Naive thymus-derived CD4-positive, alpha-beta T cell (primary cell): ENCODE measurements around the gene GSTO2. TPM values are rescaled to one million over a fixed set of nuclear protein-coding genes. Genes with fewer than 3 reads are reported as not detected.

Experiments used
- ATAC-seq: fragments of 150-1000 bp; cut with Tn5 transposase; 2 replicates; pipeline ENCODE4 v1.10.0; 2021; ENCODE audit warnings: mild to moderate bottlenecking, moderate library complexity
- CTCF ChIA-PET: fragments of 350-600 bp; sonication (Branson Sonifier 250); formaldehyde crosslinking; loops from one replicate; lab custom pipeline; 2021; ENCODE audit warnings: antibody characterized with exemption; lab: Charles Lee
- POLR2A ChIA-PET: fragments of 350-600 bp; sonication (Branson Sonifier 250); formaldehyde crosslinking; loops from one replicate; lab custom pipeline; 2021; ENCODE audit warnings: antibody characterized with exemption, inconsistent platforms; lab: Charles Lee
- DNase-seq, 9 donors: peaks; one replicate each; pipeline versions ENCODE4 v3.0.0 to v3.0.0-alpha.2; 2020 to 2022; ENCODE audit warnings: mixed read lengths in 1 of 9
- H3K27ac ChIP-seq: one replicate; pipeline ENCODE4 v1.7.0; 2013; ENCODE audit warnings: mild to moderate bottlenecking, low read depth, low read length, moderate library complexity
- H3K27me3 ChIP-seq, 2 donors: one replicate each; pipeline ENCODE4 v1.7.0; 2013; ENCODE audit warnings: low read length in 2 of 2, mild to moderate bottlenecking in 2 of 2, moderate library complexity in 2 of 2; ENCODE audit not compliant: control insufficient read depth in 2 of 2, insufficient read depth in 2 of 2
- H3K36me3 ChIP-seq, 3 experiments: 1 replicate in 2 of 3; 2 replicates in 1 of 3; pipeline ENCODE4 v1.7.0; 2013; ENCODE audit warnings: low read length in 3 of 3, mild to moderate bottlenecking in 3 of 3, moderate library complexity in 1 of 3; ENCODE audit not compliant: insufficient read depth in 3 of 3, control insufficient read depth in 2 of 3
- H3K4me1 ChIP-seq, 2 donors: one replicate each; pipeline ENCODE4 v1.7.0; 2013; ENCODE audit warnings: low read length in 2 of 2, mild to moderate bottlenecking in 2 of 2, moderate library complexity in 1 of 2; ENCODE audit not compliant: control insufficient read depth in 2 of 2, insufficient read depth in 2 of 2
- H3K4me3 ChIP-seq: 2 replicates; pipeline ENCODE4 v1.7.0; 2013; ENCODE audit warnings: mild to moderate bottlenecking, low read length
- H3K9me3 ChIP-seq, 3 experiments: 1 replicate in 2 of 3; 2 replicates in 1 of 3; pipeline ENCODE4 v1.7.0; 2013; ENCODE audit warnings: low read length in 3 of 3; ENCODE audit not compliant: control insufficient read depth in 2 of 3
- H3K27ac Mint-ChIP-seq, 9 donors: one replicate each; pipeline ENCODE4 v1.8.0; 2020 to 2022; ENCODE audit warnings: mixed read lengths in 9 of 9, mild to moderate bottlenecking in 8 of 9, moderate library complexity in 5 of 9, inconsistent platforms in 2 of 9
- H3K27me3 Mint-ChIP-seq, 5 donors: one replicate each; pipeline ENCODE4 v1.8.0; 2021 to 2022; ENCODE audit warnings: mixed read lengths in 5 of 5, mild to moderate bottlenecking in 1 of 5
- H3K36me3 Mint-ChIP-seq, 5 donors: one replicate each; pipeline ENCODE4 v1.8.0; 2020 to 2022; ENCODE audit warnings: mixed read lengths in 5 of 5, mild to moderate bottlenecking in 3 of 5, inconsistent platforms in 1 of 5
- H3K4me1 Mint-ChIP-seq, 7 donors: one replicate each; pipeline ENCODE4 v1.8.0; 2020 to 2022; ENCODE audit warnings: mixed read lengths in 7 of 7, mild to moderate bottlenecking in 3 of 7, inconsistent platforms in 1 of 7
- H3K4me3 Mint-ChIP-seq, 10 donors: one replicate each; pipeline ENCODE4 v1.8.0; 2020 to 2022; ENCODE audit warnings: mild to moderate bottlenecking in 10 of 10, mixed read lengths in 10 of 10, moderate library complexity in 6 of 10, inconsistent platforms in 2 of 10
- H3K9me3 Mint-ChIP-seq, 11 donors: one replicate each; pipeline ENCODE4 v1.8.0; 2020 to 2022; ENCODE audit warnings: mixed read lengths in 11 of 11, mild to moderate bottlenecking in 4 of 11, inconsistent platforms in 1 of 11, moderate library complexity in 1 of 11
- intact Hi-C, 2 donors: fragments of 100-400 bp; cut with micrococcal nuclease; formaldehyde crosslinking; loops; one replicate each; pipeline ENCODE4 v1.15.1; 2023
- polyA plus RNA-seq, 2 donors: library from polyadenylated mRNA; unstranded; fragments of 300-500 nt; fragmentation: Illumina TruSeq; gene quantifications; one replicate each; pipeline ENCODE4 v1.2.3, GENCODE V29; 2021
- total RNA-seq, 6 experiments: library from RNA in 5 of 6; stranded (reverse) in 5 of 6; gene quantifications; 1 replicate in 5 of 6; 2 replicates in 1 of 6; pipeline ENCODE4 v1.2.3 and lab custom pipeline; 2021 to 2026

The GSTO2 gene
- total and polyA plus RNA-seq, 7 experiments from 2014 or later: 1.0 to 2.5 (median 1.3) TPM

DNA sequence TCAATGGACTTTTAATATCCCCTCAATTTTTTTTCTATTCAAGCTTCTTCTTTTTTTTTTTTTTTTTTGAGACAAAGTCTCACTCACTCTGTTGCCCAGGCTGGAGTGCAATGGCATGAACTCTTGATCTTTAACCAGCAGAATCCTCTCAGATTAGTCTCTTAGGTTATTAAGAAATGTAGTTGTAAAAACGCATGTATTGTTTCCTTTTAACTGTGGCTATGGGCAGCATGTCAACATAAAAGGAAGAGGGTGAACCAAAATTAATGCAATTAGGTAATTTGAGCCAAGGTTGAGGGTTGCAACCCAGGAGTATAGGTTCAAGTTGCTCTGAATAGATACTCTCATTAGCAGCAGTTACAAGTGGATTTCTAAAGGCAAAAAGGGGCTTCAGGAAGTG is 18.6 kb upstream of the GSTO2 start:
- Histone ChIP-seq H3K9me3 (no peaks in the 10 kb centered on the region), H3K4me3 (no peak overlapping the region), H3K4me1 (no peaks in the 10 kb centered on the region), H3K36me3 (peaks cover 0 to 8% (median 0%) of the 10 kb centered on the region in 3 experiments), H3K27me3 (no peaks in the 10 kb centered on the region), H3K27ac (no peak overlapping the region)
- ChIA-PET CTCF (no interaction called here), POLR2A (interaction anchor here (1.3 kb wide), 1 partner anchor 9 kb away, joined by 4 read pairs; no protein-coding TSS in a partner anchor)
- DNase-seq (no peak), ATAC-seq (no peak)
- peaks cover 0 to 7% (median 0%) of the 10 kb centered on the region in 5 donors for H3K36me3 Mint-ChIP-seq
- peaks cover 0 to 21% (median 0%) of the 10 kb centered on the region in 5 donors for H3K27me3 Mint-ChIP-seq
- peaks cover 0 to 7% (median 0%) of the 10 kb centered on the region in 11 donors for H3K9me3 Mint-ChIP-seq
- H3K27ac Mint-ChIP-seq: no peak overlapping the region
- H3K4me1 Mint-ChIP-seq: peaks cover 10 to 32% (median 14%) of the 10 kb centered on the region in 7 donors
- H3K4me3 Mint-ChIP-seq: no peak overlapping the region
- intact Hi-C loops: no loop called here

- Histone ChIP-seq H3K27me3 (no peaks in the 10 kb centered on the region), H3K4me1 (peaks cover 3 to 7% of the 10 kb centered on the region in 2 donors), H3K9me3 (no peaks in the 10 kb centered on the region), H3K36me3 (peaks cover 0 to 8% (median 0%) of the 10 kb centered on the region in 3 experiments), H3K27ac (no peak overlapping the region), H3K4me3 (no peak overlapping the region)
- no peak overlapping the region for H3K4me3 Mint-ChIP-seq
- ChIA-PET CTCF (no interaction called here), POLR2A (interaction anchor here (1.3 kb wide), 1 partner anchor 8 kb away, joined by 4 read pairs; no protein-coding TSS in a partner anchor)
- H3K27ac Mint-ChIP-seq: no peak overlapping the region
- peaks cover 21 to 39% (median 23%) of the 10 kb centered on the region in 7 donors for H3K4me1 Mint-ChIP-seq
- DNase-seq (no peak), ATAC-seq (no peak)
- H3K27me3 Mint-ChIP-seq: peaks cover 0 to 21% (median 0%) of the 10 kb centered on the region in 5 donors
- peaks cover 0 to 7% (median 0%) of the 10 kb centered on the region in 5 donors for H3K36me3 Mint-ChIP-seq
- peaks cover 0 to 7% (median 0%) of the 10 kb centered on the region in 11 donors for H3K9me3 Mint-ChIP-seq
- intact Hi-C loops: no loop called here
These were observed 17.5 kb upstream of the GSTO2 start for GRCh38 chr10:104251443-104251842.

GRCh38 chr10:104252368-104252767 is 16.6 kb upstream of the GSTO2 start:
- Mint-ChIP-seq H3K9me3 (no peaks in the 10 kb centered on the region), H3K27me3 (peaks cover 0 to 21% (median 0%) of the 10 kb centered on the region in 5 donors), H3K27ac (no peak overlapping the region), H3K4me1 (peaks cover 25 to 36% (median 31%) of the 10 kb centered on the region in 7 donors), H3K36me3 (peaks cover 0 to 3% (median 0%) of the 10 kb centered on the region in 5 donors), H3K4me3 (peak overlapping the region in 1 of 10 donors; percentile 17)
- peaks cover 9 to 16% of the 10 kb centered on the region in 2 donors for H3K4me1 ChIP-seq
- POLR2A ChIA-PET: interaction anchor here (7.4 kb wide), 1 partner anchor 16 kb away, joined by 68 read pairs; the partner anchor contains the start of gene GSTO2
- no peak overlapping the region for H3K4me3 ChIP-seq
- intact Hi-C loops: no loop called here
- CTCF ChIA-PET: no interaction called here
- no peaks in the 10 kb centered on the region for H3K27me3 ChIP-seq
- no peaks in the 10 kb centered on the region for H3K9me3 ChIP-seq
- H3K36me3 ChIP-seq: peaks cover 0 to 8% (median 0%) of the 10 kb centered on the region in 3 experiments
- DNase-seq (no peak), ATAC-seq (no peak)
- H3K27ac ChIP-seq: no peak overlapping the region

DNA sequence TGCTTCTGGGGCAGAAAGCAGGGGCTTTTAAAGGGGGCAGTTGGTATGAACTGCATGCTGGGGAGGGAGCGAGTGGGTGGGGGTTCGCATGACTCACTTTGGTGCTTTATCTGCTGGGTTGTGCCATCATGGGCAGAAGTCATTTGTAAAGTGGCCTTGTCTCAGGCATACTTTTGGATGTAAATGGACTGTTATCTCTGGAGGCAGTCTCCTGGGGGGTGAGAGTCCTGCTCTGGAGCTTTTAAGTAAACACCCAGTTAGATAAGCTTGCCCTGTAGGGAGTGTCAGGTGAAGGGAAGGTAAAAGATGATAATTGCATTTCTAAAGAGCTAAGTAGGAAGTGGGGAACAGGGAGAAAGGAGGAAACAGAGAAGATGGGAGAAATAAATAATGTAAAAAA is 15.9 kb upstream of the GSTO2 start:
- peak overlapping the region; percentile 10 to 98 (median 68) for H3K4me3 Mint-ChIP-seq
- POLR2A ChIA-PET: interaction anchor here (1.5 to 7.4 kb wide), 3 partner anchors 10 to 53 kb away, joined by 3 to 68 read pairs (median 16); partner anchors contain the start of gene GSTO2
- H3K4me1 ChIP-seq: peaks cover 9 to 21% of the 10 kb centered on the region in 2 donors
- H3K27me3 Mint-ChIP-seq: peaks cover 0 to 21% (median 0%) of the 10 kb centered on the region in 5 donors
- ATAC-seq (no peak), DNase-seq (no peak)
- H3K9me3 Mint-ChIP-seq: no peaks in the 10 kb centered on the region
- H3K36me3 Mint-ChIP-seq: peaks cover 3 to 6% (median 3%) of the 10 kb centered on the region in 5 donors
- H3K36me3 ChIP-seq: peaks cover 0 to 11% (median 0%) of the 10 kb centered on the region in 3 experiments
- H3K27ac ChIP-seq: no peak overlapping the region
- no peaks in the 10 kb centered on the region for H3K9me3 ChIP-seq
- peaks cover 28 to 40% (median 34%) of the 10 kb centered on the region in 7 donors for H3K4me1 Mint-ChIP-seq
- peak overlapping the region in 5 of 9 donors; percentile 1 to 94 (median 64) for H3K27ac Mint-ChIP-seq
- no peak overlapping the region for H3K4me3 ChIP-seq
- CTCF ChIA-PET: interaction anchor here (0.8 kb wide), 1 partner anchor 22 kb away, joined by 4 read pairs; no protein-coding TSS in a partner anchor
- H3K27me3 ChIP-seq: no peaks in the 10 kb centered on the region
- intact Hi-C loops: no loop called here

DNA sequence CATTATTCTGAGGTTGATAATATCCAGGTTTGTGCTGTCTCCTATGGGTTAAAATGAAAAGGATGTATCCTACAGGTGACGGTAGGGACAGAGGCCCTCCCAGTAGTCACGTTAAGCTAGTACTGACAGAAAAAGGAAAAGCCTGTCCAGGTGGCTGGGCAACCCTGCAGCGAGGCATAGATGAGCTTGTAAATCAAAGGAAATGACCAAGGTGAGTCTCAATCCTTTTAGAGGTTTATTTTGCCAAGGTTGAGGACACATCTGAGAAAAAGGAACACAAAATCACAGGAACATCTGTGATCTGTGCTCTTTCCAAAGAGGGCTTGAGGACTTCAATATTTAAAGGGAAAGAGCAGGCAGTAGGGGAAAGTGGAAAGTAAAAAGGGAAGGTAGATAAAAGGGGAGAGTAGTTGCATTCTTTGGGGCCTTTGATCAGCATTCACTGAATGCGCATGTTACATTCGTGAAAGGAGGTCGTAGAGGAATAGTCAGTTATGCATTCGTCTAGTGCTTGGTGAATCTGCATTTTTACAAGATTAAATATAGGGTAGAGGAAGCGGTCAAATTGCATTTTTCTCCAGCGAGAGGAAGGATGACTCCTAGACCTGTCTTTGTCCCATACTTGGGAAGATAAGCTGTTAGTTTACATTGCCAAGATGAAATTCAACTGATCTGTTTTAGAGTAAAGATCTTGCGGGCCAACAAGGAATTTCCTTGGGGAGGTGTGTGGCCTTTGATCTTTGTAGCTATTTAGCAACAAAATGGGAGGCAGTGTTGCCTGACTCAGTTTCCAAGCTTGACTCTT is 15.2 kb upstream of the GSTO2 start:
- peaks cover 0 to 20% (median 0%) of the 10 kb centered on the region in 5 donors for H3K27me3 Mint-ChIP-seq
- H3K27ac ChIP-seq: peak overlapping the region; percentile 89
- intact Hi-C loops: loop anchor here in 1 of 2 donors (1.0 kb wide), 1 partner anchor 22 kb away; the partner anchor contains the start of gene CFAP43
- ChIA-PET POLR2A (interaction anchor here (0.7 to 7.4 kb wide), 5 partner anchors 9 to 132 kb away, joined by 3 to 68 read pairs (median 16); partner anchors contain the start of genes GSTO2 and SFR1), CTCF (interaction anchor here (0.8 to 2.1 kb wide), 5 partner anchors 17 to 527 kb away, joined by 3 to 7 read pairs (median 4); no protein-coding TSS in a partner anchor)
- H3K9me3 ChIP-seq: no peaks in the 10 kb centered on the region
- ATAC-seq (no peak), DNase-seq (no peak)
- H3K36me3 Mint-ChIP-seq: peaks cover 4 to 12% (median 7%) of the 10 kb centered on the region in 5 donors
- no peaks in the 10 kb centered on the region for H3K27me3 ChIP-seq
- H3K4me1 Mint-ChIP-seq: peaks cover 33 to 47% (median 39%) of the 10 kb centered on the region in 7 donors
- peak overlapping the region; percentile 85 to 97 (median 96) for H3K27ac Mint-ChIP-seq
- H3K4me3 Mint-ChIP-seq: peak overlapping the region; percentile 84 to 100 (median 96)
- H3K4me3 ChIP-seq: peak overlapping the region; percentile 83
- H3K36me3 ChIP-seq: peaks cover 0 to 18% (median 0%) of the 10 kb centered on the region in 3 experiments
- H3K9me3 Mint-ChIP-seq: no peaks in the 10 kb centered on the region
- peaks cover 9 to 23% of the 10 kb centered on the region in 2 donors for H3K4me1 ChIP-seq
